ENCODE measurements around the gene SLAMF8. TPM values are rescaled to one million over a fixed set of nuclear protein-coding genes. Genes with fewer than 3 reads are reported as not detected.
A peak's percentile ranks its signal among the peaks of the same experiment; 100 is the strongest.

SLAMF8 gene
- polyA plus RNA-seq, 3 donors: 2.6 to 5.7 (median 5.7) TPM

DNA sequence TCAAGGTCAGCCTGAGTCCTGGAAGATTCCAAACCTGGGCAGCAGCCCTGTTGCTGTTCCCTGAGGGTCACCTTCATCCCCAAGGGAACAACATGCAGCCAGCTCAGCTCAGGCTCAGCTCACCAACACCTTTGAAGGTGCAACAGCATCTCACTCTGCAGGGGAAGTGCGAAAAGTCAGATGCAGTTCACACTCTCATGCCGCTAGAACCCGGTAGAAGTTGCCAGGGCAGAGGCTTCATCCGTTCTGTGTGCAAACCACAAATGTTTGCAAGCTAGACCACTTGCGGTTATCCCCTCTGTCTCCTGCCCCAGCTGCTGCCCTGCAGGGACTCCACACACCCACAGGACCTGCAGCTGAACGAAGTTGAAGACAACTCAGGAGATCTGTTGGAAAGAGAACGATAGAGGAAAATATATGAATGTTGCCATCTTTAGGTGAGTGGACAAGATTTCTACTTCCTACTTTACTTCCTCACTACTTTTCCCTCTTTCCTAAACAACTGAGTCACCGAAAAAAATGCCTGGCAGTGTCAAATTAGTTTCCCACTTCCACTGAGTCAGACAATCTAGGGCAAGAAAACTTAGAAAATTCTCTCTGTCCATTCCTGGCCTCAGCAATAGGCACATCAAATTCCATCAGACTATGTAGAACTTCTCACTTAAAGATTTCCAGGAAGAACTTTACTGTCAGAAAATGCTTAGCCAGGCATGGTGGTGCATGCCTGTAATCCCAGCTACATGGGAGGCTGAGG is 26.3 kb upstream of the SLAMF8 start:
- peak in 2 of 3 donors; percentile 11 to 31 for DNase-seq
- TF ChIP-seq CTCF (IDR thresholded peaks at IDR 0.05): no peak
- H2AFZ ChIP-seq (ENCODE audit: insufficient read depth, low read depth, low read length, poor library complexity, severe bottlenecking): peak overlapping the region; percentile 7
- WGBS (ENCODE audit: insufficient coverage): 15% methylated on average over 5 of the region's 8 CpGs
- H3K27ac ChIP-seq (ENCODE audit: low read depth in 1 of 2, low read length in 2 of 2): no peak overlapping the region
- Mint-ChIP-seq H3K27me3 (ENCODE audit: low read depth in 3 of 3) (peaks cover 7 to 15% (median 10%) of the 10 kb centered on the region in 3 donors), H3K4me1 (peaks cover 40% of the 10 kb centered on the region), H3K27ac (no peak overlapping the region), H3K9me3 (no peaks in the 10 kb centered on the region), H3K36me3 (no peaks in the 10 kb centered on the region), H3K4me3 (peak overlapping the region in 1 of 2 donors; percentile 4)
- H3K4me2 ChIP-seq (replicated peaks; ENCODE audit: extremely low read depth, low read length, poor library complexity, severe bottlenecking): no peak overlapping the region
- H3K4me1 ChIP-seq (ENCODE audit: control insufficient read depth in 1 of 2, insufficient read depth in 2 of 2, low read length in 2 of 2): peaks cover 27 to 37% of the 10 kb centered on the region in 2 donors
- H3K79me2 ChIP-seq (ENCODE audit: insufficient read depth, low read length): no peaks in the 10 kb centered on the region
- intact Hi-C loops (cut with micrococcal nuclease): loop anchor here in 1 of 2 donors (5.0 kb wide), 1 partner anchor 207 kb away; no protein-coding TSS in a partner anchor
- peaks cover 0 to 3% of the 10 kb centered on the region in 2 donors for H3K27me3 ChIP-seq (ENCODE audit: control insufficient read depth in 2 of 2, insufficient read depth in 2 of 2, low read length in 2 of 2)
- H3K4me3 ChIP-seq (replicated peaks in 1 of 3; ENCODE audit: low read depth in 2 of 3, low read length in 3 of 3): no peak overlapping the region
- no peaks in the 10 kb centered on the region for H4K20me1 ChIP-seq (ENCODE audit: insufficient read depth, low read length)
- H3K36me3 ChIP-seq (replicated peaks in 1 of 2; ENCODE audit: control insufficient read depth in 1 of 2, insufficient read depth in 2 of 2, low read length in 2 of 2): no peaks in the 10 kb centered on the region
- H3K9ac ChIP-seq (ENCODE audit: insufficient read depth, low read length, poor library complexity, severe bottlenecking): no peak overlapping the region
- no peaks in the 10 kb centered on the region for H3K9me3 ChIP-seq (replicated peaks in 1 of 2; ENCODE audit: control insufficient read depth in 1 of 2, insufficient read depth in 1 of 2, low read length in 2 of 2)

DNA sequence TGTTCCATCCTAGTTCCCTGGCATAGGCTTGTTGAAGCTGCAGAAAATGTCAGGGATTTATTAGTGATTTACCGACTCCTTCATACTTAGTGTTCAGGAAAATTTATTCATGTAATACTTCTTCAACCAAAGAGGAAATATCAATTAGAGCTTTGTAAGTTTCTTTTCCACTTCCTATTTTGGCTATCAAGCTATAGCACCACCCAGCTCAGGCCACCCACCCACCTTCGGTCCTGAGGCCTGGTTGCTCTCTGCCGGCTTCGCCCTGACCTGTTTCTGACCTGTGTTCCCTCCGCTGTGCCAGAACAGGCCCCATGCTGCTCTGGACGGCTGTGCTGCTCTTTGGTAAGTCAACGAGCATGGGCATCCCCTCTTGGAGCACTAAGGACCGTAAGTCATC is 24.6 kb upstream of the SLAMF8 start, which contains the start of gene FCRL6:
Gene FCRL6 (plus strand): TSS at position 250 of the 400 bp plus-strand sequence. CDS start 65 bp downstream, at position 315.
- peak within 1 kb of the TSS in 1 of 2 donors; percentile 62 for H3K4me3 Mint-ChIP-seq
- H3K27me3 ChIP-seq (ENCODE audit: control insufficient read depth in 2 of 2, insufficient read depth in 2 of 2, low read length in 2 of 2): no peaks in the 10 kb centered on the region

More for the DNA sequence above, 24.6 kb upstream of the SLAMF8 start, which contains the start of gene FCRL6:
- Histone ChIP-seq H3K4me1 (ENCODE audit: control insufficient read depth in 1 of 2, insufficient read depth in 2 of 2, low read length in 2 of 2) (peaks cover 27 to 37% of the 10 kb centered on the region in 2 donors), H3K36me3 (replicated peaks in 1 of 2; ENCODE audit: control insufficient read depth in 1 of 2, insufficient read depth in 2 of 2, low read length in 2 of 2) (no peaks in the 10 kb centered on the region), H3K27ac (ENCODE audit: low read depth in 1 of 2, low read length in 2 of 2) (no peak within 1 kb of the TSS), H3K9me3 (replicated peaks in 1 of 2; ENCODE audit: control insufficient read depth in 1 of 2, insufficient read depth in 1 of 2, low read length in 2 of 2) (no peaks in the 10 kb centered on the region), H3K4me3 (replicated peaks in 1 of 3; ENCODE audit: low read depth in 2 of 3, low read length in 3 of 3) (peak within 1 kb of the TSS in 1 of 3 experiments; percentile 21), H3K9ac (ENCODE audit: insufficient read depth, low read length, poor library complexity, severe bottlenecking) (no peak within 1 kb of the TSS), H2AFZ (ENCODE audit: insufficient read depth, low read depth, low read length, poor library complexity, severe bottlenecking) (no peak within 1 kb of the TSS), H3K4me2 (replicated peaks; ENCODE audit: extremely low read depth, low read length, poor library complexity, severe bottlenecking) (peak within 1 kb of the TSS; percentile 8), H4K20me1 (ENCODE audit: insufficient read depth, low read length) (no peaks in the 10 kb centered on the region), H3K79me2 (ENCODE audit: insufficient read depth, low read length) (no peaks in the 10 kb centered on the region)
- Mint-ChIP-seq H3K27me3 (ENCODE audit: low read depth in 3 of 3) (peaks cover 3 to 15% (median 7%) of the 10 kb centered on the region in 3 donors), H3K4me1 (peaks cover 40% of the 10 kb centered on the region), H3K36me3 (no peaks in the 10 kb centered on the region), H3K9me3 (peaks cover 0 to 2% (median 0%) of the 10 kb centered on the region in 7 donors), H3K27ac (no peak within 1 kb of the TSS)
- no peak for TF ChIP-seq CTCF (IDR thresholded peaks at IDR 0.05)
- intact Hi-C loops (cut with micrococcal nuclease): loop anchor here in 1 of 2 donors (5.0 kb wide), 1 partner anchor 205 kb away; no protein-coding TSS in a partner anchor
- DNase-seq: peak in 1 of 3 donors; percentile 28
- 65% methylated on average over 6 of the region's 8 CpGs for WGBS (ENCODE audit: insufficient coverage)

Data from CD14-positive monocyte (primary cell).